LNCaP clone FGC (cell line): ENCODE data around the gene KIRREL3.

Source experiments
- DNase-seq: peaks from one replicate; pipeline ENCODE4 v3.0.0-alpha.2; 2011; ENCODE audit warnings: low read depth
- H3K4me3 ChIP-seq: 2 replicates; pipeline ENCODE4 v1.5.1; 2011; ENCODE audit warnings: mild to moderate bottlenecking, low read depth, low read length, control low read depth
- CTCF ChIP-seq: IDR thresholded peaks from 2 replicates; pipeline ENCODE4 v1.5.1; 2012; ENCODE audit warnings: mild to moderate bottlenecking; ENCODE audit not compliant: control insufficient read depth, insufficient read depth; ENCODE audit errors: extremely low read depth

KIRREL3 gene

DNA sequence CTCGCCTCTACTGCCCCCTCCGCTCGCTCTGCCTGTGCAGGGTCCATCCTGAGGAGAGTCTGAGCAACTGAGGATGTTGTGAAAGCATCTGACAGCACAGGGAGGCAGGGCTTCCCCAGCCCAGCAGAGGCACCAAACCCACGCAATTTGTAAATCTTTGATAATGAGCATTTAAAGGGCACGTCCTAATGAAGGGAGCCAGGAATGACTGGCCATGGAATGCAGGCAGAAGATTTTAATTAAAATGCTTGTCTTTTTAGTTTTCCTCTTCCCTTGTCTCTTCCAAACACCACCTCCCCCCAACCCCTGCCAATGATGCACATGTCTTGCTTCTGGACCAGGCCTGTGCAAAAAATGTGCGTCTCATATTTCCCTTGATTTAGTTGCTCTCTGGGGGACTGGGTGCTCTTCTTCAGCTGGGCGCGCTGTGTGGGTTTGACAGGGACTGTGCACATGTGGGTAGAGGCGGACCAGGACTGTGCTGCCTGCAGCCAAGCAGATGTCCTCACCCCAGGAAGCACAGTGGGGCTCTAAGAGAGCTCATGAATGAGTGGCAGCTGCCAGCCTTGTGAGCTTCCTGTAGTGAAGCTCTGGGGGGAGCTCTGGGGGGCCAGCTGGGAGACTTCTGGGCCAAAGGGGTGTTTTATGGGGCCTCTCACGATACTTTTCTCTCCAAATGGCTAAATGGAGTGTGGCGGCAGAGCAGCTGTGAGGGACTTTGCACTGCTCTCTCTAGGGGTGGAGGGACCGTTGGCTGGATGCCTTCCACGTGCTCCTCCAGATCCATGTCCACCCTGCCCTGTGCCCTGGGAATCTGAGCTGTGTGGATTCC, 371.6 kb downstream of the KIRREL3 start:
- no peak for DNase-seq
- no peak overlapping the region for H3K4me3 ChIP-seq
- no peak for TF ChIP-seq CTCF

DNA sequence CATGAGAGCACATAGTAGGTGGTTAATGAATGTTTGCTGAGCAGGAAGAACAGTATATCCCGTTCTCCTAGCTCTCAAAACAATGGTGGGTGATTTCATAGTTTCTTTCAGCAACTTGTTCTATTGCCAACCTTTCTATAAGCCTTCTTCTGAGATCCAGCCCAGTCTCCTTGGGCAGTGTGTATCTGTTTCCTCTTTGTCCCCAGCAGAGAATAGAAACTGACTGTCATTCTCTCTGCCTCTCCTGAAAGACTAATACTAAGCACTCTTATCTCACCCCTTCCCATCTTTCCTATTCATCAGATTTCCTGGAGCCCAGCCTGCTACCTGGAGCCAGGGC, 372.1 kb downstream of the KIRREL3 start:
- no peak for TF ChIP-seq CTCF
- DNase-seq, result no peak
- H3K4me3 ChIP-seq, result no peak overlapping the region

DNA sequence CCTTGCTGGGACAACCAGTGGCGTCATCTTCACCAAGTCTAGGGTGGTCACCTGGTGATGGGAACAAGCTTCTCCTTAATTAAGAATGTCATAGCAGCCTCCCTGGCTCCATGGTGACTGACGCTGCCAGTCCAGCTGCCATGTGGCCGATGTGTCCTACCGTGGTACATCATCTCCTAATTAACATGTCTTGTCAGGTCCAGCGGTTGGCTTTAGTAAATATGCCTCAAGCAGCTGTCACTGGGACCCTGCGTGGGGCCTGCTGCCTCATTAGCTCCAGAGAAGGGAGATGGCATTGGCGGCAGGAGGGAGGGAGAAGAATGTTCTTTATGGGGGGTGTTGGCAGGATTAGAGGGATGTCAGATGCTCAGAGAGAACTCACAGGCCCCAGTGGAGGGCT, 373.1 kb downstream of the KIRREL3 start:
- H3K4me3 ChIP-seq, result no peak overlapping the region

GRCh38 chr11:126624506-126624905, 376.1 kb downstream of the KIRREL3 start:
- DNase-seq, result no peak

More for the DNA sequence above, 373.1 kb downstream of the KIRREL3 start:
- TF ChIP-seq CTCF, result no peak
- DNase-seq, result no peak

DNA sequence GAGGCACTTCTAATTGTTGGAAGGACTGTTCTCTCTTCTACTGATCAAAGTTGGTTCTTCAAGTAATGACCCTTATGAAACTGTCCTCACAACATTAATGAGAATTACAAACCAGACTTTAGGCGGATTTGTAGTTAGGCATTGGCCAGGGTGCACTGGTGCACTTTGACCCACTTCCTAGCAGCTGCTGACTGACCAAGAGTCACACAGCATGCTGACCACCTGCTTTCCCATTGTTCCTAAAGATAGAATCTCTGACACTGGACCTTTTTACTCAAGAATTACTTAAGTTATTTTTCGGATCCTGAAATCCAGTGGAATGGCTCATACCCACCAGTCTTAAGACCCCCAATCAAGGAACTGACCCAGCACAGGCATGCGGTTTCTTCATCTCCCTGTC, 381.1 kb downstream of the KIRREL3 start:
- TF ChIP-seq CTCF, result no peak
- no peak overlapping the region for H3K4me3 ChIP-seq
- no peak for DNase-seq

More at GRCh38 chr11:126624506-126624905, 376.1 kb downstream of the KIRREL3 start:
- no peak for TF ChIP-seq CTCF
- no peak overlapping the region for H3K4me3 ChIP-seq

GRCh38 chr11:126615845-126616244, 384.7 kb downstream of the KIRREL3 start:
- DNase-seq, result no peak
- no peak for TF ChIP-seq CTCF
- H3K4me3 ChIP-seq, result no peak overlapping the region

GRCh38 chr11:126613272-126613671, 387.3 kb downstream of the KIRREL3 start:
- DNase-seq, result no peak
- no peak overlapping the region for H3K4me3 ChIP-seq
- TF ChIP-seq CTCF, result no peak
